HG03378 (cell line): Measurements from ENCODE around the gene APOBR.
"Not testable (repeated sequence)": the region's sequence is repeated elsewhere in the genome, so short reads cannot be mapped to it uniquely, and the experiment has no call there.

Source experiments
- ATAC-seq: cut with Tn5 transposase; IDR thresholded peaks from one replicate; pipeline ENCODE4 v1.9.1; 2021; ENCODE audit warnings: mild to moderate bottlenecking, moderate library complexity; ENCODE audit not compliant: unreplicated experiment

APOBR gene

GRCh38 chr16:28497861-28498599 is 3.6 kb downstream of the APOBR start:
- no peak for ATAC-seq

- no peak for ATAC-seq
Observed at GRCh38 chr16:28498666-28499381, 4.4 kb downstream of the APOBR start.

- ATAC-seq: no peak
Observed at GRCh38 chr16:28499854-28500253, 5.4 kb downstream of the APOBR start.

GRCh38 chr16:28500476-28501180 is 6.2 kb downstream of the APOBR start:
- ATAC-seq: not testable (repeated sequence)

GRCh38 chr16:28501258-28502232 is 7.1 kb downstream of the APOBR start:
- ATAC-seq: no peak

- ATAC-seq: no peak
Observed at GRCh38 chr16:28502290-28502689, 7.8 kb downstream of the APOBR start.

- ATAC-seq: no peak
Observed at GRCh38 chr16:28503470-28504259, 9.2 kb downstream of the APOBR start.

- ATAC-seq: no peak
Observed at GRCh38 chr16:28504707-28505404, 10.4 kb downstream of the APOBR start.

GRCh38 chr16:28505489-28506137 is 11.2 kb downstream of the APOBR start:
- no peak for ATAC-seq

GRCh38 chr16:28511031-28511430 is 16.6 kb downstream of the APOBR start:
- no peak for ATAC-seq

GRCh38 chr16:28511801-28512789 is 17.7 kb downstream of the APOBR start:
- ATAC-seq: no peak

GRCh38 chr16:28513484-28514181 is 19.2 kb downstream of the APOBR start:
- no peak for ATAC-seq

- ATAC-seq: no peak
Observed at GRCh38 chr16:28514246-28514645, 19.8 kb downstream of the APOBR start.

GRCh38 chr16:28520672-28521071 is 26.2 kb downstream of the APOBR start:
- no peak for ATAC-seq

- no peak for ATAC-seq
Observed at GRCh38 chr16:28521436-28521835, 27.0 kb downstream of the APOBR start.

GRCh38 chr16:28522792-28523191 is 28.3 kb downstream of the APOBR start:
- ATAC-seq: no peak

GRCh38 chr16:28524681-28525171 is 30.3 kb downstream of the APOBR start:
- ATAC-seq: no peak
